ENCODE data around the gene AGAP1.

AGAP1 gene

DNA sequence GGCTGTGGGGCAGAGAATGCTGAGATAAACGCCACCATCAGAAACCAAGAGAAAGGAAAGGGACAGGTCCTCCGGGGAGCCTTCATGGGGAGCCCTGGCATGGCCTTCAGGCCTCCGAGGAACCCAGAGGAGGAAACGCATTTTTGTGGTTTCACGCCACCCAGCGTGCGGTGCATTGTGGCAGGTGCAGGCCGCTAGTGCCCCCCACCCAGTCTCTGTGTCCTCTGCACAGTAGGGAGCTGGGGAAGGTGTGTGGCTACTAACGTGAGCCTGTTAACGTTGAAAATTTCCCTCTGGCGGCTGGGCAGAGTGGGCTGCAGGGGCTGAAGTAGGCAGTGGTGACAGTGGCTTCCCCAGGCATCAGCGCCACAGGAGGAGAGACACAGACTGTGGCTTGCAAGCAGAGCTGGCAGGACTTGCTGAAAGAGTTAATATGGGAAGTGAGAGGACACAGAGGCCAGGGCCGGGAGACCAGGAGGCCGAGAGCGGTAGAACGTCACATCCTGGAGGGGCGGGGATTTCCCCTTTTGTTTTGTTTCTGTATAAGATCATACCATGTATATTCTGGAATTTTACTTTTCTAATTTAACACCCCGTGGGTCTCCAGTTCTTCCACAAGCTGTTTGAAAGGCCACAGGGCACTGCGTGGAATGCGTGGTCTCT, 507.5 kb downstream of the AGAP1 start:
- no peak for DNase-seq (ENCODE audit: low read depth)

DNA sequence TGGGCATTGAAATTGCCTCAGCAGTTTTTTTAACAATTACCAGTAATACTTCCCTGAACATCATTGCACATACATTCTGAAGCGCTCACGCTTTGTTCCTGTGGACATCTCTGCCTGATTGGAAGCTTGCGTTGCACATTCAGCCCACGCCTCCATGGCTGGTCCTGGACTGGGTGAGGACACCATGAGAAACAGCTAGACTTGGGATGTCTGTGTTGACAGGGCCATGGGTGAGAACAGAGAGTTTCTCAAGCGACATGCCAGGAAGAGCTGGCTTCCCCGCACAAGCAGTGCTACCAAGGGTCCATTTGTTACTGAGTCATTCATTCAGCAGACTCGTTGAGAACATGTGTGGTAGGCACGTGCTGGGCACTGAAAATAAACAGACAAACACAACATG, 508.0 kb downstream of the AGAP1 start:
- DNase-seq (ENCODE audit: low read depth) = no peak

DNA sequence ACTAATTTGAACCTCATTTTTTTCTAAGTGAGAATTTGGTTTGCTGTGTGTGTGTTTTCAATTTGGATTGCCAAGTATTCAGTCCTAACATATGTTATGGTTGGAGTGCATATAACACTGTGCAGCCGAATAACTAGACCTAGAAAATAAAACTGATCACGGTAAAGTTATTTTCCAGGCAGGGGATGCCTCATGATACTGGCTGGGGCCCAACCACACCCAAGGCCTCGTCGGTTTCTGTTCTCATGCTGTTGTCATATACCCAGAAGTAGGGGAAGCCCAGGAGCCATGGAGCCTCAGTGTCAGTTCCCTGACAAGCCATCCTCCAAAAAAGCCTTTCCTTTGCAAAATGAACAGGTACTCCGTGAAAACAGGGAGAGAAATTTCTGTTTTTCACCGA, 514.2 kb downstream of the AGAP1 start:
- DNase-seq (ENCODE audit: low read depth) = no peak

DNA sequence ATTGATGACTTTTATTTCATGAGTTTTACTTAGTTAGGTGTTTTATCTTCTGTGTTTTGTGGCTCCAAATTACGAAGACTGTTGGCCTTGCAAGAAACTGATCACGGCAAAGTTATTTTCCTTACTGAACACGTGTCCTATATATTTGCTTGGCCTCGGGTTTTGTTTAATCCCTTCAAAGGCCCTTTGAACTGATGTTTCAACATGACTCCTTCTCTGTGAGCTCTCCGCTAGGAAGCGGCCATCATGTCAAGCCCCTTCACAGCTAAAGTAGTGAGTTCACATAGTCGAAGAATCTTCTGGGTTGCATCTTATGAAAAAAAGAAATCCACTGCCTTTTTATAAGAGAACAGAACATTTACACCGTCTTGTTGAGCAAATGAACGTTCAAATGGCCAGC, 515.0 kb downstream of the AGAP1 start:
- no peak for DNase-seq (ENCODE audit: low read depth)

DNA sequence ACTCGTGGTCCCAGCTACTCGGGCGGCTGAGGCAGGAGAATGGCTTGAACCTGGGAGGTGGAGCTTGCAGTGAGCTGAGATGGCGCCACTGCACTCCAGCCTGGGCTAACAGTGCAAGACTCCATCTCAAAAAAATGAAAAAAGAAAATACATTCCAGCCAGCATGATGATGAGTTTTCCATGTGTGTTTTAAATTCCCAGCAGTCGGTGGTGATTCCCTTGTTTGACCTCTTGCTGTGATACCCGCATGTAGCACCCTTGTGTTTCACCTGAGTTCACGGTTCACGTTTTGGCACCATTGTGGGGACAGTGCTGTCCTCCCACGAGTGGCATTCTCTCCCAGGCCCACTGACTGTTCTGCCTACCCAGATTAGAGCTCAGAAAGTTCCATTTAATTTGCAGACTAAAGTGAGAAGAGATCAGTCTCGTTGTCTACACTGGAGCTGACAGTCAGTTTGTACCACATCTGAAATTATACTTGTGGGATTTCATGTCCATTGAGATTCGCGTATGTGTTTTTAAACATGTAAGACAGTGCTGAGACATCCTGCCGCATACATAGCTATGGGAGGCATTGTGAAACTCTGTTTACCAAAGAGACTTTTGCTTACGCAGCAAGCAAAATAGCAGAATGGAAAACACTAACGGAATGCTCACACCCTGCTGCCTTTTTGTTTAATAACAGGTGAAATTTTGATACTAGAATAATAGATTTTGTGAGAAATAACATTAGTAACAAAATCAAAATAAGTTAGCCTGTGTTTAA, 517.3 kb downstream of the AGAP1 start:
- no peak for DNase-seq (ENCODE audit: low read depth)

DNA sequence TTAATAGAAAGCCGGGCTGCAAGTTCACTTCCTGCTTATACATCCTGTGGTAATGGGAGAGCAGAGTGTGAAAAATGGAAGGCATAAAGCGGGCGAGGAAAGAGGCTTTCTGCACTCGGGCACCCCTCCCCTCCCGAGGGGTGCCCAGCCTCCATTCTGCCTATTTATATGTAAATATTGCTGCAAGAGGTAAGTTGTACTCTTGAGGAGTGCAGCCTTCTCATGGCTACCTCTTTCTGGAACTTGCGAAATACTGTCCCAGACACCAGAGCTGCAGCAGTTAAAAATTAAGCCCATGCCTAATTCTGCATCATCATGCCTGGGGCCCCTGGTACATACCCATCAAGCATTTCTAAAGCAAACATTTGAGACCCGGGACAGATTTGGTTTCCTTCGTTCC, 518.3 kb downstream of the AGAP1 start:
- DNase-seq (ENCODE audit: low read depth) = no peak

DNA sequence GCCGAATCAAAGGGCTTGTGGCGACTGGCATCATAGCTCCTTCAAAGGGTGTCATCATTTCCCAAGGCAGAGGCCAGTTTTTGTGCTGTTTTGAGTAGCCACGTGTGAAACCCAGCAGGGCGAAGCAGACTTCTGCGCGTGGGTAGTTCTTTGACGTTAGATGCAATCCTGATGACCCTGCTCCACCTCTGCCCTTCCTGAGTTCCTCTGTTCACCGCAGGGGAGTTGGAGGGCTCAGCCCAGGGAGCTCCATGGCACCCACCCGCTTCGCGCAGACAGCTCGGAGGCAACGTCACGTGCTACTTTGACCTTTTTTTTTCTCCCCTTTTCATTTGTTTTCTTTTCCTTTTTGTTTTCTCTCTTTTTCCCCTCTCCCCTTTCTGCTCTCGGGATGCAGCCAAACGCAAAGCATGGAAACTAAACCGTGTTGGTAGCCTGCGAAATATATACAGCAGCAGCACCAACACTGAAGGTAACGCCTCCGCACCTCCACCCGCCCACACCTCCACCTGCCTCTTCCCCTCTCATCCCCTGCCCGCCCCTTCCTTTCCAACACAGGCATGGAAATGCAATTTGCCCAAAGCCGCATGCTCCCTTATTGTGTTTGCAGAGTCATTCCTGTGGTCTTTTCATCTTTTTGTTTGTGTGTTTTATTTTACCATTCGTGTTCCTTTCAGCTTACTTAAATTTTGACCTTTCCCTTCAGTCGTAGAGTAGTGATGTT, 520.7 kb downstream of the AGAP1 start:
- no peak for DNase-seq (ENCODE audit: low read depth)

DNA sequence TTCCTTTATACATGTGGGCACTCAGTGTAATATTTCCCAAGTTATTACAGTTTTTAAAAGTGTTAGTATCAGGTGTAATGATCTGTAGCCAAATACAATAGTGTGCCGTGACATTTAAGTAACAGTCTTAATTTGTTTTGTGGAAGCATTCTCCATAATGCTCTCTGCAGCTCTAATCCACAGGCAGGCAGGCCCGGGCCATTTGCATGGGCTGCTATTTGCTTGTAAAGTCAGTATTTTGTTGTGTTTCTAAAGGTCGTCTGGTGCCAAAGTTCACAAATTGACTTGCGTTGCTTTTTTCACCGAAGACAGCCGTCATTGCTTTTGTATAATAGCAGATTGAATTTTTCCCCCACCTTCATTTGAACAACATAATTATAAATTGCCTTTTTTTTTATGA, 521.3 kb downstream of the AGAP1 start:
- no peak for DNase-seq (ENCODE audit: low read depth)

DNA sequence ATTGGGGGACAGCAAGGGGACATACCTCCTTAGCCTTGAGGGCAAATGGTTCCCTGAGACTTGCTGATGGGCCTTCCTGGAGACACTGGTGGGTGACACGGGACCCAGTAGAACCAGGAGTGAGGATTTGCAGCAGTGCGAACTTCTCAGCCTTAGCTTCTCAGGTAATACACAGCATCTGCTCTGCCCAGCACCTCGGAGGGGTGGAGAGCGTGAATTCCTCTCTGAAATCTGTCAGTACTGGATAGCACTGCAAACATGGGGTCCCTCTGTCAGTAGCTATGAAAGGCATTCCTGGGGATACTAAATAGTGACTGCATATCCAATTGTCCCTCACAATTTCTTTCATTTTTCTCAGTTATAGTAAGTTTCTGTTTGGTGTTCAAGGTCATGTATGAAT, 522.7 kb downstream of the AGAP1 start:
- DNase-seq (ENCODE audit: low read depth) = no peak

DNA sequence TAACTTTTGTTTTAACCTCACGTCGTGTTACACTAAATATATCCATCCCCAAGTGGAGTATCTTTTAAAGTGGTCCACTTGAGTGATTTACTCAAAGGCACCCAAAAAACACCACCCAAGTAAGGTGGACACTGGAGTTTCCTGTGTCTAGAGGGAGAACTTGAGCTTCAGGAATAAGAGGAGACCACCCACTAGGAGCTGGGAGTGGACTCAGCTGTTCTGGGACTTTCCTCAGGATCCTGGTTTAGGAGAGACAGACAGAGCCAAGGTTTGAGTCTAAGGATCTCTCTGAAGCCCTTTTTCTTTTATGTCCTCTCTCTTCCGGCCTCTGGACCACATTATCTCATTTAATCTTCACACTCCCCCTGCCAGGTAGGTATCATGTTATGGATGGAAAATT, 523.6 kb downstream of the AGAP1 start:
- no peak for DNase-seq (ENCODE audit: low read depth)

DNA sequence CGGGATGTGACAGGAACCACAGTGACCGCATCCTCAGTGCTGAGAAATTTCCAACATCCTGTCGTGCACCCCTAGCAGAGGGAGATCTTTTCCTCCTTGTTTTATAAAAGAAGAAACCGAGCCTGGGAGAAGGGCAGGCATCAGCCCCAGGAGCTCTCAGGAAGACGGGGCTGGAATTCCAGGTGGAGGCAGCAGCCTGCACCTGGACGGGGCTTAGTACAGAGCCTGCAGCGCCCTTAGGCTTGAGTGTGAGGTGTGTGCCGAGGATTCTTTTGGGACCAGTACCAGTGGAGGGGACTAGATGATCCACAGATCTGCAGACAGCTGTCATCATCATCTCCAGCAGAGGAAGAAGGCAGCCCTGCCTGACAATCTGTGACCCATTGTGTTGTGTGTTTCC, 525.6 kb downstream of the AGAP1 start:
- DNase-seq (ENCODE audit: low read depth) = no peak

DNA sequence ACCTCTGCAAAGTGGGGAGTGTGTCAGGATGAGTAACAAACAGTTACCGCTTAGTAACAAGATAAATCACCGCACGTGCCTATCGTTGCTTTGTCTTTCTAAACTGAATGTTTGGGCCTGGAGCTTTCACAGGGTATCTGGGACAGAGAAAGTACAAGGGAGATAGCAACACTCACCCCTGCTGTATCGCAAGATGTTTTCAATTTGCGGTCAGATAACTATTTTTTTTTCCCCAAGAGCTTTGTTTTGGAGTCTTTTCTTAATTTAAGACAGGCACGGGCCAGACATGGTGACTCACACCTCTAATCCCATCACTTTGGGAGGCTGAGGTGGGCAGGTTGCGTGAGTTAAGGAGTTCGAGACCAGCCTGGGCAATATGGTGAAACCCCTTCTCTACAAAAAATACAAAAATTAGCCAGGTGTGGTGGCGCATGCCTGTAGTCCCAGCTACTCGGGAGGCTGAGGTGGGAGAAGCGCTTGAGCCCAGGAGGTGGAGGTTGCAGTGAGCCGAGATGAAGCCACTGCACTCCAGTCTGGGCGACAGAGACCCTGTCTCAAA, 527.7 kb downstream of the AGAP1 start:
- DNase-seq (ENCODE audit: low read depth) = no peak

DNA sequence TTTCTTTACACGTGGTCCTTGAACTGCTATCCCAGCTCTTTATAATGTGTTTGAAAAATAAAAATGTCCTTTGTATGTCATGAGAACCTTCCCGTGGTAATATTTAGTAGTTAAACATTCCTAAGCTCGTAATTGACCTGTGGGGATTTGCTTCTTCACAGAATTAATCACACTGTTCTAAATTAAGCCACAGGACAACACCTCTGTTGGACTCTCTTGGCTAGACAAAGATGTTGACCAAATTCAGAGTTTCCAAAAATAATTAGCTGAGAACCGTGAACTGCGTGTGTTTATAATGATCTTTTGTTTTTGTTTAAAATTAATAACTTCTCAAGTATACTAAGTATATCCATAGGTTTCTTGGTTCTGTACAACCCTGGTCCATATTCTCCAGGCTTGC, 528.3 kb downstream of the AGAP1 start:
- no peak for DNase-seq (ENCODE audit: low read depth)

DNA sequence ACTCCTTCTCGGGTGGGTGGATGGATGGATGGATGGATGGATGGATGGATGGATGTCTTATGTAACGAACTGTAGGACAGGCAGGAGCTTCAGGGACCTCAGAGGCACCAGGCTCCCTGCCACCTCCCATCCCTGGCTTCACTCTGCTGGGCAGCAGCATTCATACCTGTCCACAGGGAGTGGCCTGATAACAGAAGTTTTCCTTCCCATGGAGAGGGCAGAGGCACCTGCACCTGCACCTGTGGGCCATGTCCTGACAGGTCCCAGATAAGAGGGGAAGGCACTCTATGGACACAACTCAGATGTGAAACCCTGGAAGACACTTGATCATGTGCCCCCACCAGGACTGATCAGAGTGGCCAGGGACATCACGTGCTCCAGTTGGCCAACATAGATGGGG, 532.0 kb downstream of the AGAP1 start:
- no peak for DNase-seq (ENCODE audit: low read depth)

DNA sequence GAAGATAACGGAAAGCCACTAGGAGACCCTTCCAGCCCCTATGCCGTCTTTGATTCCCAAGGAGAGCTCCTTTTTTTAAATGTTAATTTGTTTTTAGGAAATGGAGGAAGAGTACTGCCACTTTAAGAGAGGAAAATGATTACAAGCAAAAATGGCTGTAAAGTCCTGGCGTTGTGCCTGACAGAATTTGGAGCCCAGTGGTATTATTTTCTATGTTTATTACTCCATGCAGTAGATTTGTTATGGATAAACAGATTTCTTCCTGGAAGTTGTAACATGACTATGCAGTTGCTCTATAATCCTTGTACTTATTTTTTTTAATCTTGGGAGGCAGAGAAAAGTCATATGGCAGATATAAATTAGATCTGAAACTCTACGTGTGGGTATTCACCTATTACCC, 533.0 kb downstream of the AGAP1 start:
- DNase-seq (ENCODE audit: low read depth) = no peak

DNA sequence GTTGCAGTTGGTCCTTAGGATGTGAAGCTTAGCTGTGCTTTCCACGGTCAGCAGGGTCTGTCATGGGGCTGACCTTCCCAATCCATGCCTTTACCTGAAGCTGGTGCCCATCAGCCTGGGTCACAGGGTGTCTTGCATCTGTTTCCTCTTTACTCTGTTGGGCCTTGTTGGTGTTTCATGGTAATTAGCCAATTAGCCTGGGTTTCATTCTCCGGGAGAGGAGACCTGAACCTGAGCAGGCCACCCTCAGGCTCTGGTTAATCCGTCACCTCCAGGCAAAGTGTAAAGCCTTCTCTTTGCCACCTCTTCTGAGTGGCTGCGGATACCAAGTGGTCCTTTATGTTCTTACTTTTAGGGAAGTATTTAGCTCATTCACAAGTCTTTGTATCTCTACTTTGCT, 534.2 kb downstream of the AGAP1 start:
- DNase-seq (ENCODE audit: low read depth) = no peak

DNA sequence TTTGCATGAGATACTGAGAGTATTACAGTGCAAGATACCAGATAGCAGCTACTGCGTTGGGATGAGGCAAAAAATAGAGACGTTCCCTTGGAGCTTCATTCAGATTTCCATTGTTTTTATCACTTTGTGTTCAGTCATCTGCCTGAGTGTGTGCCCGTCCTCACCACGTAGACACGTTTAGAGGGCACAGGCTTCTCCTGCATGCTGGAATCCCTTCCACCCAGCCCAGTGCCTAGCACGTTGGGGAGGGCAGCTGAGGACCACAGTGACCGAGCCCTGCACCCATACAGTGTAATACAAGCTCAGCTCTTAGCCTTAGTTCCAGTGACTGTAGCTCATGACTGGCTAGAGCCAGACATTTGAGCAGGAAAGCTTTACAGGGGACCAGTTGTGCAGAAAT, 539.6 kb downstream of the AGAP1 start:
- DNase-seq (ENCODE audit: low read depth) = no peak

DNA sequence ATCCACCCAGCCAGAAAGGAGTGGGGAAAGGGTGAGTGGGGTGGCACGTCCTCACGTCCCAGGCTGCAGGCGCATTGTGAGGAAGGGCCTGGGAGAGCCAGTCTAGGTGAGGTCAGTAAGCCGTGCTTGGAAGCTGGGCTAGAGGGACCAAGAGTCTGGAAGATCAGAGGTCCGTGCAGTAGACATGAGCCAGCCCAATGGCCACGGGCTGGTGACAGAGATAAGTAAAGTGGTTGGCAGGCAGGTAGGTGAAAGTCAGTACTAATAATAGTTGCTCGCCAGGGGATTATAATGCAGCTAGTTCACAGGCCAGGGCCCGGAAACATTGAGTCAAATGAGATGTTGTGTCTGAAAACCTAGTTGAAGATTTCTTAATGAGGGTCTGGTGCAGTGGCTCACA, 541.1 kb downstream of the AGAP1 start:
- DNase-seq (ENCODE audit: low read depth) = no peak

DNA sequence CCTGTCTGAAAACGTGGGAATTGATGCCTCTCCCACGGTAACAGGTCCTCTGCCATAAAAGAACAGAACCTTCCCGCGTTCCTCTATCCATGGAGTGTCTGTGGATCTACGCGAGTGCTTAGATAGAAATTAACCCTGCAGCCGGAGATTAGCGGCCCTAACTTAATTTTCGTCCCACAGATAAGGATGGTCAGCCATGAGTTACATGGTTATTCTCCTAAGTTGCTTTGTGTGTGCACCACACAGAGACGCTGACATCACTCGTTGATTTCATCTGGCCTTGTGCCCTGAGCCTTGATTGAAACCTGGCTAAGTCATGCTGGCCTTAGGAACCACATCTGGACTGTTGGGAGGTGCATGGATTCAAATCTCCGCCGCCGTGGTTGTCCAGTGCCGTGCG, 542.2 kb downstream of the AGAP1 start:
- DNase-seq (ENCODE audit: low read depth) = no peak

DNA sequence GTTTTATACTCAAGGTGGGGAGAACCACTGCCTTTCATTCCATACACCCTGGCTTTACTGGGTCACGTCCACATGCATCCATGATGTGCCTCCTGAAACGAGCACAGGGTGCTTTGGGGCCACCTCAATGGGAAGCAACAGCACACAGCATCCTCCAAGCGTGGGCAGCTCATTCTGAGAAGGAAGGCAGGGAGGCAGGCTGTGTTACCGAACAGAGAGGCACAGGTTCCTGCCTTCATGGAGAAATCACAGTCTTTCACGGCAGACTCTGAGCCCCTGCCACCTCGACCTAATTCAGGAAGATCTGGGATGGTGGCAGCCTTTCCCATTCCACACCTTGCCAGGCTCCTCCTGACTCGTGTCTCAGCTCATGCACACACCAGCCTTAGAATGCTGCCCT, 544.3 kb downstream of the AGAP1 start:
- no peak for DNase-seq (ENCODE audit: low read depth)

DNA sequence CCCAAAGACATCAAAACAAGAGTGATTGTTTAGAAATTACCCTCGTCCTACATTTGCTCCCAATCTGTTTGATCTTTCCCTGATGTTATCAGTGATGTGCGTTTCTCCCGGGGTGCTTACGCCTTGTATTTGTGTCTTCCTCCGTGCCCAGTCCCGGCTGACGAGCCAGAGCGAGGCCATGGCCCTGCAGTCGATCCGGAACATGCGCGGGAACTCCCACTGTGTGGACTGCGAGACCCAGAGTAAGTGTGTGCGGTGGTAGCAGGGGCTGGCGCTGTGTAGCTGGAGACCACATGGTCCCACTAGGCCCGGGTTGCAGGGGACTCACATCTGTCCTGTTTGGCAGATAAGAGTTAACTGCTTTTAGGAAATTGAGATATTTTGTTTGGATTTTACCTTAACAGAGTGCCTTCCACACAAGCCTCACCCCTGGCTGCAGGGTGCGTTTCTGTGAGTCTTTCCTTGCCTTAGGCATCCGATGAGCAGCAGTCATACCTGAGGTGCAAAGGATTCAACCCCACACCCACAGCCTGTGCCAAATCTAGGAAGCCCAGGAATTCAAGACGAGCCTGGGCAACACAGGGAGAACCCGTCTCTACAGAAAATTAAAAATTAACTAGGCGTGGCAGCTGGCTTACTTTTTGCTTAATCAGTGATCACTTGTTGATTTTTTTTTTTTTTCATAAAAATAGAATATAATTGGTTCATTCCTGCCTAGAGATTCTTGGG, 546.9 kb downstream of the AGAP1 start:
- DNase-seq (ENCODE audit: low read depth) = no peak

DNA sequence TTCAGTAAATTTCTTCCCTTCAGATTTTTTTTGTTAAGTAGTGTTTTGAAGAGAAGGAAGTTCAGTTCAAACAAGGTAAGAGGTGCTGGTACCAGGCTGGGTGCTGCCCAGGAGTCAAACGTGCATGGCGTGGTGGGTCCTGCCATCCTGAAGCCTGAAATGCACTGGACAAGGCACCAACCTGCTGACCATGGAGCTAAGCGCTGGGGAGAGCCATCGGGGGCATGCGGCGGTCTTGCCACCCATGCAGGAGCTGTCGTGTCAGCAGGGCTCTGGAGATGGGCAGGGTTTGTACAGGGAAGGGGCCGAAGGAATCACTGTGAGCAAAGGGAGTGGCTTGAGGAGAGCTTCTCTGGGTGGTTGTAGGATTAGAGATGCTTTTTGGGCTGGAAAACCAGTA, 547.8 kb downstream of the AGAP1 start:
- DNase-seq (ENCODE audit: low read depth) = no peak
